HEK293 (cell line): ENCODE results near the gene MRC2.

Experiments used
- ZNF138 ChIP-seq: fragments of 450-650 bp; formaldehyde crosslinking; IDR thresholded peaks from 2 replicates; pipeline ENCODE4 v1.5.1; 2016; ENCODE audit warnings: missing biosample characterization, missing genetic modification characterization, borderline replicate concordance
- ZNF24 ChIP-seq: fragments of 450-650 bp; formaldehyde crosslinking; IDR thresholded peaks from 2 replicates; pipeline ENCODE4 v1.5.1; 2016; ENCODE audit warnings: missing biosample characterization, missing genetic modification characterization
- ZNF335 ChIP-seq: fragments of 450-650 bp; formaldehyde crosslinking; conservative IDR thresholded peaks from 2 replicates; pipeline ENCODE4 v1.5.1; 2016; ENCODE audit warnings: missing biosample characterization, missing genetic modification characterization
- ZNF350 ChIP-seq: fragments of 450-650 bp; formaldehyde crosslinking; IDR thresholded peaks from 2 replicates; pipeline ENCODE4 v1.5.0; 2017; ENCODE audit warnings: missing biosample characterization, mild to moderate bottlenecking, missing genetic modification characterization
- TF ChIP-seq, protein P1 (sequence below): fragments of 450-650 bp; formaldehyde crosslinking; IDR thresholded peaks from 2 replicates; pipeline ENCODE4 v1.5.1; 2016; ENCODE audit warnings: missing biosample characterization, missing genetic modification characterization, low read depth
- TF ChIP-seq, protein P2 (sequence below): fragments of 450-650 bp; formaldehyde crosslinking; IDR thresholded peaks from 2 replicates; pipeline ENCODE4 v1.5.1; 2016; ENCODE audit warnings: missing biosample characterization, missing genetic modification characterization
- TF ChIP-seq, protein P3 (sequence below): IDR thresholded peaks from 2 replicates; pipeline ENCODE4 v1.6.1; 2011; ENCODE audit warnings: mild to moderate bottlenecking, low read depth, low read length, borderline replicate concordance
- TF ChIP-seq, protein P4 (sequence below): fragments of 450-650 bp; formaldehyde crosslinking; IDR thresholded peaks from 2 replicates; pipeline ENCODE4 v1.5.1; 2016; ENCODE audit warnings: missing biosample characterization, missing genetic modification characterization

DNA sequence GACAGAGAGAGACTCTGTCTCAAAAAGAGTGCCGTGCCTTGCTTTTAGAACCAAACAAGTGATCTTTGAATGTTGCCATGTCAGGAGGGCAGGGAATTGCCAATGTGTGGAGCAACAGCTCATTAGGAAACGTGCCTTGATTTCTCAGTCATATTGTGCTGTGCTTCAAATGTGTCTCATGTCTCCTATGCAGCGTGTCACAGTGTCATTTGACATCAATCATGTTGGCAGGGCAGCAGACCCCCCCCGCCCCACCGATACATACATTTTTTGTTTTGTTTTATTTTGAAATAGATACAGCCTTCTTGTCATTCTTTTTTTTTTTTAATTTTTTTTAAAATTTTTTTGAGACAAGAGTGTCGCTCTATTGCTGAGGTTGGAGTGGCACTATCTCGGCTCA, 22.1 kb downstream of the MRC2 start:
- TF ChIP-seq ZNF138 (no peak), ZNF24 (no peak), ZNF350 (tag by site-specific recombination) (no peak), ZNF335 (tag by site-specific recombination) (no peak)
- TF ChIP-seq, protein P1, sequence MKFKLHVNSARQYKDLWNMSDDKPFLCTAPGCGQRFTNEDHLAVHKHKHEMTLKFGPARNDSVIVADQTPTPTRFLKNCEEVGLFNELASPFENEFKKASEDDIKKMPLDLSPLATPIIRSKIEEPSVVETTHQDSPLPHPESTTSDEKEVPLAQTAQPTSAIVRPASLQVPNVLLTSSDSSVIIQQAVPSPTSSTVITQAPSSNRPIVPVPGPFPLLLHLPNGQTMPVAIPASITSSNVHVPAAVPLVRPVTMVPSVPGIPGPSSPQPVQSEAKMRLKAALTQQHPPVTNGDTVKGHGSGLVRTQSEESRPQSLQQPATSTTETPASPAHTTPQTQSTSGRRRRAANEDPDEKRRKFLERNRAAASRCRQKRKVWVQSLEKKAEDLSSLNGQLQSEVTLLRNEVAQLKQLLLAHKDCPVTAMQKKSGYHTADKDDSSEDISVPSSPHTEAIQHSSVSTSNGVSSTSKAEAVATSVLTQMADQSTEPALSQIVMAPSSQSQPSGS (tag by site-specific recombination): no peak
- TF ChIP-seq, protein P2, sequence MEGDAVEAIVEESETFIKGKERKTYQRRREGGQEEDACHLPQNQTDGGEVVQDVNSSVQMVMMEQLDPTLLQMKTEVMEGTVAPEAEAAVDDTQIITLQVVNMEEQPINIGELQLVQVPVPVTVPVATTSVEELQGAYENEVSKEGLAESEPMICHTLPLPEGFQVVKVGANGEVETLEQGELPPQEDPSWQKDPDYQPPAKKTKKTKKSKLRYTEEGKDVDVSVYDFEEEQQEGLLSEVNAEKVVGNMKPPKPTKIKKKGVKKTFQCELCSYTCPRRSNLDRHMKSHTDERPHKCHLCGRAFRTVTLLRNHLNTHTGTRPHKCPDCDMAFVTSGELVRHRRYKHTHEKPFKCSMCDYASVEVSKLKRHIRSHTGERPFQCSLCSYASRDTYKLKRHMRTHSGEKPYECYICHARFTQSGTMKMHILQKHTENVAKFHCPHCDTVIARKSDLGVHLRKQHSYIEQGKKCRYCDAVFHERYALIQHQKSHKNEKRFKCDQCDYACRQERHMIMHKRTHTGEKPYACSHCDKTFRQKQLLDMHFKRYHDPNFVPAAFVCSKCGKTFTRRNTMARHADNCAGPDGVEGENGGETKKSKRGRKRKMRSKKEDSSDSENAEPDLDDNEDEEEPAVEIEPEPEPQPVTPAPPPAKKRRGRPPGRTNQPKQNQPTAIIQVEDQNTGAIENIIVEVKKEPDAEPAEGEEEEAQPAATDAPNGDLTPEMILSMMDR (tag by site-specific recombination): no peak
- TF ChIP-seq, protein P3, sequence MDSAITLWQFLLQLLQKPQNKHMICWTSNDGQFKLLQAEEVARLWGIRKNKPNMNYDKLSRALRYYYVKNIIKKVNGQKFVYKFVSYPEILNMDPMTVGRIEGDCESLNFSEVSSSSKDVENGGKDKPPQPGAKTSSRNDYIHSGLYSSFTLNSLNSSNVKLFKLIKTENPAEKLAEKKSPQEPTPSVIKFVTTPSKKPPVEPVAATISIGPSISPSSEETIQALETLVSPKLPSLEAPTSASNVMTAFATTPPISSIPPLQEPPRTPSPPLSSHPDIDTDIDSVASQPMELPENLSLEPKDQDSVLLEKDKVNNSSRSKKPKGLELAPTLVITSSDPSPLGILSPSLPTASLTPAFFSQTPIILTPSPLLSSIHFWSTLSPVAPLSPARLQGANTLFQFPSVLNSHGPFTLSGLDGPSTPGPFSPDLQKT: no peak
- TF ChIP-seq, protein P4, sequence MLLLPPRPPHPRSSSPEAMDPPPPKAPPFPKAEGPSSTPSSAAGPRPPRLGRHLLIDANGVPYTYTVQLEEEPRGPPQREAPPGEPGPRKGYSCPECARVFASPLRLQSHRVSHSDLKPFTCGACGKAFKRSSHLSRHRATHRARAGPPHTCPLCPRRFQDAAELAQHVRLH: no peak
